ENCODE results near the gene RFFL. TPM values are rescaled to one million over a fixed set of nuclear protein-coding genes. Genes with fewer than 3 reads are reported as not detected.
"Not testable (repeated sequence)": the region's sequence is repeated elsewhere in the genome, so short reads cannot be mapped to it uniquely, and the experiment has no call there.

RFFL gene
- total and polyA plus RNA-seq, 4 donors = 5.8 to 38.1 (median 21.9) TPM

- H3K36me3 ChIP-seq (ENCODE audit: control insufficient read depth in 4 of 4, insufficient read depth in 4 of 4, low read length in 4 of 4) = no peaks in the 10 kb centered on the region
- no peaks in the 10 kb centered on the region for H3K27me3 ChIP-seq (ENCODE audit: control insufficient read depth in 3 of 3, insufficient read depth in 3 of 3, low read length in 2 of 3)
- TF ChIP-seq CTCF (IDR thresholded peaks at IDR 0.05; ENCODE audit: control extremely low read depth, extremely low read depth) = no peak
- H3K9me3 ChIP-seq (ENCODE audit: control insufficient read depth in 4 of 4, insufficient read depth in 3 of 4, low read length in 3 of 4) = no peaks in the 10 kb centered on the region
- DNase-seq (no peak), ATAC-seq (ENCODE audit: insufficient read depth, low FRiP score) (no peak)
- H3K27ac ChIP-seq (ENCODE audit: low read depth in 1 of 2, low read length in 1 of 2) = no peak overlapping the region
- H3K4me1 ChIP-seq (ENCODE audit: control insufficient read depth in 5 of 5, insufficient read depth in 5 of 5, low read length in 5 of 5) = peaks cover 3 to 10% (median 5%) of the 10 kb centered on the region in 5 donors
- H3K4me3 ChIP-seq = no peak overlapping the region
- no peak overlapping the region for H3K9ac ChIP-seq (ENCODE audit: insufficient read depth in 1 of 2, low read length in 2 of 2)
- WGBS, 2 donors = 87 to 98% methylated on average over 3 of the region's 3 CpGs
Measured at GRCh38 chr17:35048685-35049379, 14.7 kb downstream of the RFFL start.

GRCh38 chr17:35046740-35047283, 16.7 kb downstream of the RFFL start:
- no peak for TF ChIP-seq CTCF (IDR thresholded peaks at IDR 0.05; ENCODE audit: control extremely low read depth, extremely low read depth)
- 68 to 74% methylated on average over 5 of the region's 5 CpGs for WGBS, 2 donors
- Histone ChIP-seq H3K36me3 (ENCODE audit: control insufficient read depth in 4 of 4, insufficient read depth in 4 of 4, low read length in 4 of 4) (no peaks in the 10 kb centered on the region), H3K4me3 (no peak overlapping the region), H3K27me3 (ENCODE audit: control insufficient read depth in 3 of 3, insufficient read depth in 3 of 3, low read length in 2 of 3) (no peaks in the 10 kb centered on the region), H3K9ac (ENCODE audit: insufficient read depth in 1 of 2, low read length in 2 of 2) (no peak overlapping the region), H3K9me3 (ENCODE audit: control insufficient read depth in 4 of 4, insufficient read depth in 3 of 4, low read length in 3 of 4) (no peaks in the 10 kb centered on the region), H3K4me1 (ENCODE audit: control insufficient read depth in 5 of 5, insufficient read depth in 5 of 5, low read length in 5 of 5) (peaks cover 3 to 9% (median 4%) of the 10 kb centered on the region in 5 donors), H3K27ac (ENCODE audit: low read depth in 1 of 2, low read length in 1 of 2) (no peak overlapping the region)
- no peak for ATAC-seq (ENCODE audit: insufficient read depth, low FRiP score)
- DNase-seq = no peak

- ATAC-seq (ENCODE audit: insufficient read depth, low FRiP score) (no peak), DNase-seq (no peak)
- H3K9me3 ChIP-seq (ENCODE audit: control insufficient read depth in 4 of 4, insufficient read depth in 3 of 4, low read length in 3 of 4) = no peaks in the 10 kb centered on the region
- no peak overlapping the region for H3K27ac ChIP-seq (ENCODE audit: low read depth in 1 of 2, low read length in 1 of 2)
- WGBS, 2 donors = 75 to 80% methylated on average over 4 of the region's 4 CpGs
- peaks cover 0 to 7% (median 2%) of the 10 kb centered on the region in 5 donors for H3K4me1 ChIP-seq (ENCODE audit: control insufficient read depth in 5 of 5, insufficient read depth in 5 of 5, low read length in 5 of 5)
- H3K36me3 ChIP-seq (ENCODE audit: control insufficient read depth in 4 of 4, insufficient read depth in 4 of 4, low read length in 4 of 4) = no peaks in the 10 kb centered on the region
- H3K9ac ChIP-seq (ENCODE audit: insufficient read depth in 1 of 2, low read length in 2 of 2) = no peak overlapping the region
- H3K27me3 ChIP-seq (ENCODE audit: control insufficient read depth in 3 of 3, insufficient read depth in 3 of 3, low read length in 2 of 3) = no peaks in the 10 kb centered on the region
- TF ChIP-seq CTCF (IDR thresholded peaks at IDR 0.05; ENCODE audit: control extremely low read depth, extremely low read depth) = no peak
- no peak overlapping the region for H3K4me3 ChIP-seq
Measured at GRCh38 chr17:35046245-35046644, 17.3 kb downstream of the RFFL start.

- H3K36me3 ChIP-seq (ENCODE audit: control insufficient read depth in 4 of 4, insufficient read depth in 4 of 4, low read length in 4 of 4); H3K9ac ChIP-seq (ENCODE audit: insufficient read depth in 1 of 2, low read length in 2 of 2); H3K27me3 ChIP-seq (ENCODE audit: control insufficient read depth in 3 of 3, insufficient read depth in 3 of 3, low read length in 2 of 3); H3K4me1 ChIP-seq (ENCODE audit: control insufficient read depth in 5 of 5, insufficient read depth in 5 of 5, low read length in 5 of 5); DNase-seq; H3K27ac ChIP-seq (ENCODE audit: low read depth in 1 of 2, low read length in 1 of 2); ATAC-seq (ENCODE audit: insufficient read depth, low FRiP score); H3K4me3 ChIP-seq; H3K9me3 ChIP-seq (ENCODE audit: control insufficient read depth in 4 of 4, insufficient read depth in 3 of 4, low read length in 3 of 4): not testable (repeated sequence)
- WGBS, 2 donors = 88 to 91% methylated on average over 13 of the region's 13 CpGs
Measured at GRCh38 chr17:35045458-35045979, 18.0 kb downstream of the RFFL start.
